GM12878 (cell line): ENCODE data around the gene ARHGEF16. TPM values are rescaled to one million over a fixed set of nuclear protein-coding genes. Genes with fewer than 3 reads are reported as not detected.

Experiments
- BCLAF1 ChIP-seq: fragments of 450-650 bp; IDR thresholded peaks from 2 replicates; pipeline ENCODE4 v1.6.1; 2017; ENCODE audit warnings: antibody characterized with exemption, mild to moderate bottlenecking, moderate library complexity
- NBN ChIP-seq: fragments of 450-650 bp; IDR thresholded peaks from 2 replicates; pipeline ENCODE4 v1.6.1; 2016
- POLR2AphosphoS5 ChIP-seq: IDR thresholded peaks from 2 replicates; pipeline ENCODE4 v1.6.1; 2011; ENCODE audit warnings: mild to moderate bottlenecking, low read length, inconsistent platforms
- RAD51 ChIP-seq: fragments of 450-650 bp; IDR thresholded peaks from 2 replicates; pipeline ENCODE4 v1.6.1; 2016; ENCODE audit warnings: moderate library complexity, mild to moderate bottlenecking, inconsistent platforms
- SIN3A ChIP-seq: IDR thresholded peaks from 2 replicates; pipeline ENCODE4 v1.6.1; 2012; ENCODE audit warnings: low read depth, low read length, improper control_type of control experiment
- TAF1 ChIP-seq: IDR thresholded peaks from 2 replicates; pipeline ENCODE4 v1.6.1; 2011; ENCODE audit warnings: mild to moderate bottlenecking, low read depth, low read length, borderline replicate concordance
- ZBTB40 ChIP-seq: fragments of 450-650 bp; IDR thresholded peaks from 2 replicates; pipeline ENCODE4 v1.6.1; 2016; ENCODE audit warnings: mild to moderate bottlenecking, moderate library complexity, borderline replicate concordance
- polyA plus RNA-seq, 11 experiments: library from polyadenylated mRNA; depleted of rRNA in 4 of 11; unstranded in 6 of 11; stranded (reverse) in 5 of 11; fragments of >200 nt; fragmentation: Nextera tagmentation in 4 of 11; fragmentation: Illumina TruSeq in 1 of 11; extraction: Ambion mirVana in 4 of 11; extraction: Trizol in 1 of 11; gene quantifications; 1 replicate in 1 of 11; 2 replicates in 10 of 11; pipeline versions ENCODE4 v1.2.1 to v1.2.3, GENCODE V29; 2011 to 2016; ENCODE audit warnings: inconsistent platforms in 2 of 11, missing spikeins in 2 of 11, low read depth in 1 of 11
- total RNA-seq, 4 experiments: library from RNA; depleted of rRNA in 3 of 4; stranded (reverse); fragments of >200 nt in 3 of 4; fragmentation: Illumina TruSeq in 1 of 4; extraction: Trizol in 1 of 4; gene quantifications; 2 replicates each; pipeline versions ENCODE4 v1.2.1 to v1.2.3, GENCODE V29; 2013 to 2021

ARHGEF16 gene
- total and polyA plus RNA-seq, 10 of the 15 experiments (the other 5 are each of a cell fraction or from before 2014, with no cell fraction given) = not detected

GRCh38 chr1:3427711-3428704 is 26.5 kb upstream of the ARHGEF16 start (continued):
- TF ChIP-seq BCLAF1 (no peak), POLR2AphosphoS5 (no peak), ZBTB40 (no peak), SIN3A (no peak), RAD51 (no peak), TAF1 (no peak), NBN (no peak)
